Esophagus squamous epithelium (tissue), 4 donors: ENCODE results near the gene BCAR3.

Experiments
- POLR2A ChIP-seq, 4 donors: fragments of 450-650 bp; IDR thresholded peaks; one replicate each; pipeline ENCODE4 v1.6.1; 2017; ENCODE audit warnings: antibody characterized with exemption in 4 of 4, mild to moderate bottlenecking in 4 of 4, moderate library complexity in 3 of 4
- TF ChIP-seq, protein P1 (sequence below), 6 experiments: fragments of 450-650 bp in 4 of 6; fragments of 200-600 bp in 2 of 6; sonication (generic) in 2 of 6; IDR thresholded peaks; one replicate each; pipeline ENCODE4 v1.5.1; 2016 to 2019; ENCODE audit warnings: antibody characterized with exemption in 6 of 6, mild to moderate bottlenecking in 4 of 6, moderate library complexity in 4 of 6

DNA sequence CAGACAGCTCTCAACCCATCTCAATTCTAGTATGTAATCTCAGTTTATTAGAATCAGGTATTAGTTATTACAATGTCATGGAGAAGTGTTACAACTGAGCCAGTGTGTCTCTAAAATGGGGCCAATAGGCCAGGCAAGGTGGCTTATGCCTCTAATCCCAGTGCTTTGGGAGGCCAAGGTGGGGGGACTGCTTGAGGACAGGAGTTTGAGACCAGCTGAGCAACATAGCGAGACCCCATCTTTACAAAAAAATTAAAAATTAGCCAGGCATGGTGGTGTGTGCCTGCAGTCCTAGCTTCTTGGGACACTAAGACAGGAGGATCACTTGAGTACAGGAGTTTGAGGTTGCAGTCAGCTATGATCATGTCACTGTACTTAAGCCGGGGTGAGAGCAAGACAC, 104.9 kb downstream of the BCAR3 start:
- TF ChIP-seq, protein P1, sequence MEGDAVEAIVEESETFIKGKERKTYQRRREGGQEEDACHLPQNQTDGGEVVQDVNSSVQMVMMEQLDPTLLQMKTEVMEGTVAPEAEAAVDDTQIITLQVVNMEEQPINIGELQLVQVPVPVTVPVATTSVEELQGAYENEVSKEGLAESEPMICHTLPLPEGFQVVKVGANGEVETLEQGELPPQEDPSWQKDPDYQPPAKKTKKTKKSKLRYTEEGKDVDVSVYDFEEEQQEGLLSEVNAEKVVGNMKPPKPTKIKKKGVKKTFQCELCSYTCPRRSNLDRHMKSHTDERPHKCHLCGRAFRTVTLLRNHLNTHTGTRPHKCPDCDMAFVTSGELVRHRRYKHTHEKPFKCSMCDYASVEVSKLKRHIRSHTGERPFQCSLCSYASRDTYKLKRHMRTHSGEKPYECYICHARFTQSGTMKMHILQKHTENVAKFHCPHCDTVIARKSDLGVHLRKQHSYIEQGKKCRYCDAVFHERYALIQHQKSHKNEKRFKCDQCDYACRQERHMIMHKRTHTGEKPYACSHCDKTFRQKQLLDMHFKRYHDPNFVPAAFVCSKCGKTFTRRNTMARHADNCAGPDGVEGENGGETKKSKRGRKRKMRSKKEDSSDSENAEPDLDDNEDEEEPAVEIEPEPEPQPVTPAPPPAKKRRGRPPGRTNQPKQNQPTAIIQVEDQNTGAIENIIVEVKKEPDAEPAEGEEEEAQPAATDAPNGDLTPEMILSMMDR (IDR thresholded peaks at IDR 0.05) = no peak
- no peak for TF ChIP-seq POLR2A (IDR thresholded peaks at IDR 0.05)
